ENCODE measurements around the gene BLTP3B.

The BLTP3B gene

DNA sequence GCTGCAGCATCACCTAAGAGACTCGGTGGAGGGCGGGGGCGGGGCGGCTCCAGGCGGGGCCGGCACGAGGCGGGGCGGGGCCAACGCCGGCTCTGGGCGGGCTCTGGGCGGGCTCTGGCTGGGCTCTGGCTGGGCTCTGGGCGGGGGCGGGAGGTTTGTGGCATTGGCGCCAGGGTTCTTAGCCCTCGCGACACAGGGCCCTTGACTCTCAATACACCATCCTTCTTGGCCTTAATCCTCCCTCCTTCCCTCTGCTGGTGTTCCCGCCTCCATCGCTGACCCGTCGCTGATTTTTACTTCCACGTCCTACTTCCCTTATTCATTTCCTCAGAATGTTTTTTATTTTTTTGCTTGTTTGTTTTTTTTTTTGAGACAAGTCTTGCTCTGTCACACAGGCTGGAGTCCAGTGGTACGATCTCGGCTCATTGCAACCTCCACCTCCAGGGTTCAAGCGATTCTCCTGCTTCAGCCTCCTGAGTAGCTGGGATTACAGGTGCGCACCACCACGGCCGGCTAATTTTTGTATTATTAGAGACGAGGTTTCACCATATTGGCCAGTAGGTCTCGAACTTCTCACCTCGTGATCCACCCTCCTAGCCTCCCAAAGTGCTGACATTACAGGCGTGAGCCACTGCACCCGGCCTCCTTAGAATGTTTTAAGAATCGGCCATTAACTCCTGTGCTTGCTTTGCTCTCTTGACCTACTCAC lies at the start of gene BLTP3B:
BLTP3B (minus strand) TSS at position 24 of the 709 bp plus-strand sequence. CDS start 239 bp downstream, outside the sequence.
- TF ChIP-seq CTCF (IDR thresholded peaks at IDR 0.05): no peak

GRCh38 chr12:100189636-100190394 lies 47.1 kb upstream of the BLTP3B start:
- TF ChIP-seq CTCF (IDR thresholded peaks at IDR 0.05): no peak

- TF ChIP-seq CTCF (IDR thresholded peaks at IDR 0.05): no peak
Measured at GRCh38 chr12:100187857-100188519, 45.3 kb upstream of the BLTP3B start.

DNA sequence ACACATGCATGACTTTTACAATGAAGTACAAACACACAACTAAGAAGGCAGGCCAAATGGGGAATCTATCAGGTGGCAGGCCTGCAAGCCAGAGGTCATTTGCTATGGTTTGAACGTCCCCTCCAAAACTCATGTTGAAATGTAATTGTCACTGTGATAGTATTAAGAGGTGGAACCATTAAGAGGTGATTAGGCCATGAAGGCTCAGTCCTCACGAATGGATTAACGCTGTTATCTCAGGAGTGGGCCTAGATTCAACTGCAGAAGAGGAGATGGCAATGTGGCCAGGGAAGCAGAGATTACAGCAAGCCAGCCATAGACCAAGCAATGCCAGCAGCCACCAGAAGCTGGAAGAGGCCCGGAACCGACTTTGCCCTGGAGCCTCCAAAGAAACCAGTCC lies 44.4 kb upstream of the BLTP3B start:
- no peak for TF ChIP-seq CTCF (IDR thresholded peaks at IDR 0.05)

GRCh38 chr12:100186071-100186470 lies 43.4 kb upstream of the BLTP3B start:
- TF ChIP-seq CTCF (IDR thresholded peaks at IDR 0.05): no peak

GRCh38 chr12:100185361-100185894 lies 42.8 kb upstream of the BLTP3B start:
- TF ChIP-seq CTCF (IDR thresholded peaks at IDR 0.05): no peak

GRCh38 chr12:100184549-100185145 lies 42.0 kb upstream of the BLTP3B start:
- TF ChIP-seq CTCF (IDR thresholded peaks at IDR 0.05): no peak
